Naive thymus-derived CD8-positive, alpha-beta T cell (primary cell): ENCODE measurements around the gene LRMDA. TPM values are rescaled to one million over a fixed set of nuclear protein-coding genes. Genes with fewer than 3 reads are reported as not detected.
"Not testable (repeated sequence)": the region's sequence is repeated elsewhere in the genome, so short reads cannot be mapped to it uniquely, and the experiment has no call there.

Experiments used
- ATAC-seq, 2 donors: fragments of 150-1000 bp; cut with Tn5 transposase in 1 of 2; sonication (Bioruptor Pico), chemical (Tn5 transposase) in 1 of 2; 1 replicate in 1 of 2; 2 replicates in 1 of 2; pipeline ENCODE4 v1.10.0; 2021; ENCODE audit warnings: mild to moderate bottlenecking in 2 of 2, moderate library complexity in 2 of 2
- POLR2A ChIA-PET: fragments of 350-600 bp; sonication (Branson Sonifier 250); formaldehyde crosslinking; loops from one replicate; lab custom pipeline; 2021; ENCODE audit warnings: antibody characterized with exemption; lab: Charles Lee
- DNase-seq, 10 donors: peaks; one replicate each; pipeline versions ENCODE4 v3.0.0 to v3.0.0-alpha.2; 2020 to 2022
- H3K27ac Mint-ChIP-seq, 10 donors: one replicate each; pipeline ENCODE4 v1.8.0; 2020 to 2022; ENCODE audit warnings: mild to moderate bottlenecking in 10 of 10, mixed read lengths in 10 of 10, moderate library complexity in 4 of 10, inconsistent platforms in 1 of 10
- H3K27me3 Mint-ChIP-seq, 5 donors: one replicate each; pipeline ENCODE4 v1.8.0; 2021 to 2022; ENCODE audit warnings: mixed read lengths in 5 of 5
- H3K36me3 Mint-ChIP-seq, 3 donors: one replicate each; pipeline ENCODE4 v1.8.0; 2020 to 2022; ENCODE audit warnings: mixed read lengths in 3 of 3, mild to moderate bottlenecking in 2 of 3, inconsistent platforms in 1 of 3
- H3K4me1 Mint-ChIP-seq, 4 donors: one replicate each; pipeline ENCODE4 v1.8.0; 2021 to 2022; ENCODE audit warnings: mixed read lengths in 4 of 4
- H3K4me3 Mint-ChIP-seq, 10 donors: one replicate each; pipeline ENCODE4 v1.8.0; 2020 to 2022; ENCODE audit warnings: mild to moderate bottlenecking in 10 of 10, mixed read lengths in 10 of 10, moderate library complexity in 6 of 10, inconsistent platforms in 1 of 10
- H3K9me3 Mint-ChIP-seq, 9 donors: one replicate each; pipeline ENCODE4 v1.8.0; 2020 to 2022; ENCODE audit warnings: mixed read lengths in 9 of 9, mild to moderate bottlenecking in 3 of 9, inconsistent platforms in 1 of 9, moderate library complexity in 1 of 9
- polyA plus RNA-seq, 3 donors: library from polyadenylated mRNA; unstranded; fragments of 300-500 nt; fragmentation: Illumina TruSeq; gene quantifications; one replicate each; pipeline ENCODE4 v1.2.3, GENCODE V29; 2021
- total RNA-seq, 8 experiments: library from RNA in 2 of 8; stranded (reverse) in 2 of 8; gene quantifications; one replicate each; pipeline ENCODE4 v1.2.3 and lab custom pipeline; 2021 to 2026

Gene LRMDA
- total and polyA plus RNA-seq, 5 experiments from 2014 or later, result not detected

DNA sequence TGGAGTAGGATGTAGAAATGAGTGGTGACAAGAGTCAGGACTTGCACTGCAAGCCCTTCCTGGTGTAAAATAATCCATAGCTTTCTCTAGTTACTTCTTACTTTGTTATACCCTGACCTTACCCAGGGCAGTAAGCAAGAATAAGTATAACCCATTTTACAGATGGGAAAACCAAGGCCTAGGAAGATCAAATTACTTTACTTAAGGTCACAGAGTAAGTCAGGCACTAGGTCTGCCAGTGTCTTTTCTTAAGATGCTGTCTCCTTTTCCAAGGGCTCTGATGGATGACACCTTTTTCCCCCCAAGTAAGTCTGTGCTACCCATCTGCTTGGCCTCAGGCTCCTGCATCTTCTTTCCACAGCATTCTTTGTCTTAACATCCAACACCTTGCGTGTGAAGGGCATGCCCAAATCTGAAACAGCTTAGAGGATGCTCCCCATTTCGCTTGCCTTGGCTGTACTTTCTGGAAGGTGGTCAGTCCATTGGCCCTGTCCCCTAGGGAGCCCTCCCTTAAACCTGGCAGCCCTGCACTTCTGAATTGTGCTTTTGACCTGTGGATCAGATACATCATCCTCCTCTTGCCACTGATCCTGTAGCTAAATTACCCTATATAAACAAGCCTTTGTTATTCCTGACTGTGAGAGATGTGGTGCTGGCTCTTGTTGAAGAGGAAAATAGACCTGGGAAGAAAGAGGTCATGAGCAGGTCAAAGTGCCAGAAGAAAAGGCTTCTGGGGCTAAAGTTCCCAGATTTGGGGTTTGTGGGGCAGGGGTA lies 168.6 kb downstream of the LRMDA start:
- peaks cover 0 to 34% (median 4%) of the 10 kb centered on the region in 5 donors for H3K27me3 Mint-ChIP-seq
- no peak overlapping the region for H3K27ac Mint-ChIP-seq
- H3K4me3 Mint-ChIP-seq, result no peak overlapping the region
- H3K4me1 Mint-ChIP-seq, result no peaks in the 10 kb centered on the region
- no peaks in the 10 kb centered on the region for H3K9me3 Mint-ChIP-seq
- ATAC-seq (no peak), DNase-seq (no peak)
- H3K36me3 Mint-ChIP-seq, result no peaks in the 10 kb centered on the region
- POLR2A ChIA-PET, result no interaction called here

DNA sequence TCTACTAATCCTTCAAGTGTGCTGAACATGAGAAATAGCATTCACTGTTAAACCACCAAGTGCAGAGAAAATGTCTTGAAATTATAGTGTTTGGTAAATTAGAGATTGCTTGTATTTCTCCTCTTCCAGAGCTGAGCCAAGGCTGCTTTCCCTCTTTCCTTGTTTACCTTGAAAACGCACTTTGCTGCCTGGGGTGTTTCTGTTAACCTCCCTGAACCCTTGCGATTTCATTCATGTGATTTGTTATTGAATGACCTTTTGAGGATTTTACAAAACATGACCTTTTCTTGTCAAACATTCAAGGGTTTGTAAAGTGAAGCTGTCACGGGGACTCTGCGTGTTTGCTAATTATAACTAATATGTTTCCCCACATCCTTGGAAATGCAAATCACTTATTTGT lies 169.4 kb downstream of the LRMDA start:
- no peaks in the 10 kb centered on the region for H3K4me1 Mint-ChIP-seq
- no peak for ATAC-seq
- POLR2A ChIA-PET, result no interaction called here
- peaks cover 0 to 34% (median 4%) of the 10 kb centered on the region in 5 donors for H3K27me3 Mint-ChIP-seq
- H3K9me3 Mint-ChIP-seq, result no peaks in the 10 kb centered on the region
- no peak overlapping the region for H3K27ac Mint-ChIP-seq
- no peaks in the 10 kb centered on the region for H3K36me3 Mint-ChIP-seq
- no peak overlapping the region for H3K4me3 Mint-ChIP-seq
- DNase-seq, result no peak

DNA sequence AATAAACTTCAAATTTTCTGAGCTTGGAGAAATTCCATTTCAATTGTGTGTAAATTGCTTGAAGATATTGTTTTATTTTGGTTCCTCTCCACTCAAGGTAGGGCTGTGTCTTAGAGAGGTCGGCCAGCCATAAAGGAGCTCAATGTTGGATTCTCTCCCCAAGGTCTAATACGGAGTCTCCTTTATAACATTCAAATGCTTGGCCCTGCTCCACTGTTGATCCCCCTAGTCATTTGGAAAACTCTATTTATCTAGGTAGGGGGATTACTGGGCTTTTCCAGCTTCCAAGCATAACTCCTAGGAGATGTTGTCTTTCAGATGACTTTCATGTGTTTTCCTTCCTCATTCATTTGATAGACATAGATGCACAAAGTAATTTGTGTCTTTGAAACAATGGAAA lies 170.9 kb downstream of the LRMDA start:
- no peak overlapping the region for H3K27ac Mint-ChIP-seq
- no peaks in the 10 kb centered on the region for H3K36me3 Mint-ChIP-seq
- no peak overlapping the region for H3K4me3 Mint-ChIP-seq
- no peak for DNase-seq
- H3K4me1 Mint-ChIP-seq, result no peaks in the 10 kb centered on the region
- POLR2A ChIA-PET, result no interaction called here
- no peak for ATAC-seq
- no peaks in the 10 kb centered on the region for H3K9me3 Mint-ChIP-seq
- H3K27me3 Mint-ChIP-seq, result peaks cover 0 to 34% (median 4%) of the 10 kb centered on the region in 5 donors

DNA sequence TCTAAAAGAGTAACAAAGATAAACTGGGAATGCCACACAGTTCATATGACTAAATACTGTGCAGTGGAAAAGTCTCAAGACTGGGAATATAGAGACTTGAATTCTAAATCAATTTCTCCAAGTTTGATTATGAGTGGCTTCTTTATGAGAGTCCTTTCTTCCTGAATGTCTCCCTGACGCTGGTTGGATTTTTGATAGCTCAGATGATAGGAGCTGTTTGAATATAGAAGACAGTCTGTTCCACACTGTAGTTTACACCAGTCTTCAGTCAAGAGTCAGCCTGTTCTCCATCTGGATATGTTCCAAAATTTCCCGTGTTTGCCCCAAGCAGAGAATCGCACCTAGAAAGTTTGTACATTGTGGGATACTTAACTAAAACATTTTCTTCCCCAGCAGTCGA lies 173.7 kb downstream of the LRMDA start:
- ATAC-seq (no peak), DNase-seq (no peak)
- Mint-ChIP-seq H3K27me3 (peaks cover 0 to 22% (median 3%) of the 10 kb centered on the region in 5 donors), H3K27ac (no peak overlapping the region), H3K4me1 (no peaks in the 10 kb centered on the region), H3K9me3 (no peaks in the 10 kb centered on the region), H3K4me3 (no peak overlapping the region), H3K36me3 (no peaks in the 10 kb centered on the region)
- POLR2A ChIA-PET, result no interaction called here

DNA sequence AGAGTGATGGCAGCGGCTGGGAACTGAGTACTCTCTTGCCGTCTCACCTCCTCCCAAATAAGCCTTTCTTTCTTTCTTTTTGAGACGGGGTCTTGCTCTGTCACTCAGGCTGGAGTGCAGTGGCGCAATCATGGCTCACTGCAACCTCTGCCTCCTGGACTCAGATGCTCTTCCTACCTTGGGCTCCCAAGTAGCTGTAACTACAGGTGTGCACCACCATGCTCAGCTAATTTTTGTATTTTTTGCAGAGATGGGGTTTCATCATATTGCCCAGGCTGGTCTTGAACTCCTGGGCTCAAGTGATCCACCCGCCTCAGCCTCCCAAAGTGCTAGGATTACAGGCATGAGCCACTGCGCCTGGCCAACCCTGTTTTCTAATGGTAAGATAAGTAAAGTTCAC lies 174.4 kb downstream of the LRMDA start:
- H3K9me3 Mint-ChIP-seq, H3K27ac Mint-ChIP-seq, DNase-seq, H3K36me3 Mint-ChIP-seq, H3K4me1 Mint-ChIP-seq, POLR2A ChIA-PET, H3K4me3 Mint-ChIP-seq, ATAC-seq: not testable (repeated sequence)
- peaks cover 3 to 22% (median 4%) of the 10 kb centered on the region in 5 donors for H3K27me3 Mint-ChIP-seq

DNA sequence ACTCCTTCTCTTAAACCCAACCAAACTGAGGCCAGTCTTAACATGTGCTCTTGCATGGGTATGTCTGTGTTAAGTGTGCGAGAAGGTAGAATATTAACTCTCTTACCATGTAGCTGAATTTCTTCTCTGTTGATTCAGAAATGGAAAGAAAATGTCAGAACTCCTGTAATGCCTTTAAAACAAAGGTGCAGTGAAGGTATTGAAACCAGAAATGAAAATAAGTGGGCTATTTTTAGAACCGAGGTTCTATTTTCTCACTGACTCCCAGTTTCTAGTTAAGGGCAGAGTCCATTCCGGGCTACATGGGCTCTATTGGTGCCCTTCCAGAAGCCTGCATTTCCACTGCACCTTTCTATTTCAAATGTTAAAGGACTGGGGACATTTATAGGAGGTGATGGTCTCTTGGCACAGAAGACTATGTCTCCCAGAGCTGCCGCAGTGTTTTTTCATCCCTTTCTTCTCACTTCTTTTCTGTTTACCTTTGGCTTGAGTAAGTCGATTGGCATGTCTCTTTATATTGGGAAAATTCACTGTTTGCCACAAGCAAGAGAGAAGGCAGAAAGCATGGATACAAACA lies 174.9 kb downstream of the LRMDA start:
- POLR2A ChIA-PET, result no interaction called here
- no peak overlapping the region for H3K4me3 Mint-ChIP-seq
- ATAC-seq (no peak), DNase-seq (no peak)
- H3K27ac Mint-ChIP-seq, result no peak overlapping the region
- no peaks in the 10 kb centered on the region for H3K36me3 Mint-ChIP-seq
- no peaks in the 10 kb centered on the region for H3K9me3 Mint-ChIP-seq
- H3K27me3 Mint-ChIP-seq, result peaks cover 3 to 19% (median 5%) of the 10 kb centered on the region in 5 donors
- no peaks in the 10 kb centered on the region for H3K4me1 Mint-ChIP-seq

DNA sequence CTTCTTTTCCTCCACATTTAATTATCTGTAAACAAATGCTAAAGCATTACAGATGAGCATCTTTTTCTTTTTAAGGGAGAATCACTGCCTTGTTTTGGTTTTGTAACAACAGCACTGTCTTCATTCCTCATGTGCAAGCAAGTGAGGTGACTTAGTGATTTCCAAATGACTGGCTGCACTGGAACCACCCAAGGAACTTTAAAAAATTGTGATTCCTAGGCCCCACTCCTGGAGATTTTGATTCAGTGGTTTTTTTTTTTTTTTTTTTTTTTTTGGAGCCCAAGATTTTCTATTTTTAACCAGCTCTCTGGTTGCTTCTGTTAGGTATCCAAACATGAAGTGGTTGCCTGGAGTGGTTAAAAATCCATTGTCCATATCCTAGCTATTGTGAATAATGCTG lies 176.2 kb downstream of the LRMDA start:
- no peaks in the 10 kb centered on the region for H3K9me3 Mint-ChIP-seq
- no peaks in the 10 kb centered on the region for H3K4me1 Mint-ChIP-seq
- POLR2A ChIA-PET, result no interaction called here
- peaks cover 0 to 13% (median 3%) of the 10 kb centered on the region in 5 donors for H3K27me3 Mint-ChIP-seq
- no peak overlapping the region for H3K4me3 Mint-ChIP-seq
- DNase-seq, result no peak
- H3K36me3 Mint-ChIP-seq, result no peaks in the 10 kb centered on the region
- no peak for ATAC-seq
- no peak overlapping the region for H3K27ac Mint-ChIP-seq

DNA sequence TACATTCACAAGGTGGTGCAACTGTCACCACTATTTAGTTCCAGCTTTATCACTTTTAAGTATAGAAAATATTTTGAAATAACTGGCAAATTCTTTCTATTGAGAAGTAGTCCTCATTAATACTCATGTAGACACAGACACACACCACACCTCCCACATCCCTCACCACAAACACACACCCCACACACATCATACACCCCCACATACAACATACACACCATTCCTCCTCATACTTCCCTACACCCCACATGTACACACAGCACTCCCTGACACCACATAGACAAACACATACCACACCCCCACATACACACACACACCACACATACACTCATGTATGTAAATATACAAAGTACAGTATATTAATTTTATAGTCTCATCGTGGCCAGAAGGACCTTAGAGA lies 178.8 kb downstream of the LRMDA start:
- DNase-seq (no peak), ATAC-seq (no peak)
- Mint-ChIP-seq H3K4me1 (peaks cover 0 to 5% (median 0%) of the 10 kb centered on the region in 4 donors), H3K9me3 (no peaks in the 10 kb centered on the region), H3K4me3 (no peak overlapping the region), H3K36me3 (no peaks in the 10 kb centered on the region), H3K27ac (no peak overlapping the region), H3K27me3 (peaks cover 0 to 19% (median 8%) of the 10 kb centered on the region in 5 donors)
- POLR2A ChIA-PET, result no interaction called here

DNA sequence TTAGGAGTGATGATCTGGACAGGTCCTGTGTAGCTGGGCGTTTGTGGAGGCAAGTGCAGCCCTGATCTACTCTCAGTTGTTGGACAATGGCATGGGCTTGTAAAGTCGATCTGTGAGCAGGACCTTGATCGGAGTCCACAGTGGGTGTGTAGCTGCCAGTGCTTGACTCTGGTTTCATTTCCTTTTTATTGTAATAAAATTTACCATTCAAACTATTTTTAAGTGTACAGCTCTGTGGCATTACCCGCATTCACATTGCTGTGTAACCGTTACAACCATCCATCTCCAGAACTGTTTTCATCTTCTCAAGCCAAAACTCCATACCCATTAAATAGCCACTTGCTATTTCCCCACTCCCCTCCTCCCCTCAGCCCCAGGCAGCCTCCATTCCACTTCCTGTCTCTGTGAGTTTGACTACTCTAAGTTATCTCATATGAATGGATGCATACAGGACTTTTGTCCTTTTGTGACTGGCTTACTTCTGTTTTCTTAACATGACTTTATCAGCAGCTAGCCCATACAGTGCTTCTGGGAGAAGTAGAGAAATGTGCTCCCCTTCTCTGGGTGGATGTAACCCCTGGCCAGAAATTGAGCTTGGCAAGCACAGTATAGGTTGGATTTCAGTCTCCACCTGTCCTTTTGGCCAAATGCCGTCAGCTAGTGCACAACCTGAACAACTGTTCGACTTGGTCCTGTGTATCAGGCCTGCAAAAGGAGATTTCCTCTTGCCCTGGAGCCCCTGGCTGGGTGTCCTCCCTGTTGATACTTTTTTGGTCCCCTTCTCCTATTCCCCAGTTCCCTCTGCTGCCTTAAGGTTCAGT lies 180.0 kb downstream of the LRMDA start:
- H3K27ac Mint-ChIP-seq, result no peak overlapping the region
- no peak for DNase-seq
- no peaks in the 10 kb centered on the region for H3K9me3 Mint-ChIP-seq
- POLR2A ChIA-PET, result no interaction called here
- H3K27me3 Mint-ChIP-seq, result peaks cover 0 to 22% (median 11%) of the 10 kb centered on the region in 5 donors
- ATAC-seq, result no peak
- H3K36me3 Mint-ChIP-seq, result no peaks in the 10 kb centered on the region
- H3K4me1 Mint-ChIP-seq, result peaks cover 0 to 5% (median 0%) of the 10 kb centered on the region in 4 donors
- H3K4me3 Mint-ChIP-seq, result no peak overlapping the region

DNA sequence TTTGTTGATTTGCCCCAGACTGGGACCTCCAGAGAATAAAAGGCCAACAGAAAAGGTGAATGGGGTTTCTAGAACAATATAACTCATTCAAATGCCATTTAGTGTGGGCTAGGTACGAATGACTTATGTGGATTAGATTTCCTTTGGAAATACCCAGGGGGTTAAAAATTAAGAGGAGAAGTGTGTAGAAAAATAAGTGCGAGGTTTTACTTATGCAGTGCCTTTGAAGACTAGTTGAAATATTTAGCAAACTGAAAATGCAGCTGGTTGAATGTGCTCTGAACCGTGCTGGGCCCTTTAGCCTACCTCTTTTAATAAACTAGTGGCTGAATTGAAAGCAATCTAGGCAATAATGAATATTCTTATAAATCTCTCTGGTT lies 180.6 kb downstream of the LRMDA start:
- Mint-ChIP-seq H3K27me3 (peaks cover 0 to 22% (median 13%) of the 10 kb centered on the region in 5 donors), H3K27ac (no peak overlapping the region), H3K9me3 (no peaks in the 10 kb centered on the region), H3K4me1 (peaks cover 0 to 5% (median 0%) of the 10 kb centered on the region in 4 donors), H3K4me3 (no peak overlapping the region), H3K36me3 (no peaks in the 10 kb centered on the region)
- POLR2A ChIA-PET, result no interaction called here
- no peak for ATAC-seq
- DNase-seq, result no peak

DNA sequence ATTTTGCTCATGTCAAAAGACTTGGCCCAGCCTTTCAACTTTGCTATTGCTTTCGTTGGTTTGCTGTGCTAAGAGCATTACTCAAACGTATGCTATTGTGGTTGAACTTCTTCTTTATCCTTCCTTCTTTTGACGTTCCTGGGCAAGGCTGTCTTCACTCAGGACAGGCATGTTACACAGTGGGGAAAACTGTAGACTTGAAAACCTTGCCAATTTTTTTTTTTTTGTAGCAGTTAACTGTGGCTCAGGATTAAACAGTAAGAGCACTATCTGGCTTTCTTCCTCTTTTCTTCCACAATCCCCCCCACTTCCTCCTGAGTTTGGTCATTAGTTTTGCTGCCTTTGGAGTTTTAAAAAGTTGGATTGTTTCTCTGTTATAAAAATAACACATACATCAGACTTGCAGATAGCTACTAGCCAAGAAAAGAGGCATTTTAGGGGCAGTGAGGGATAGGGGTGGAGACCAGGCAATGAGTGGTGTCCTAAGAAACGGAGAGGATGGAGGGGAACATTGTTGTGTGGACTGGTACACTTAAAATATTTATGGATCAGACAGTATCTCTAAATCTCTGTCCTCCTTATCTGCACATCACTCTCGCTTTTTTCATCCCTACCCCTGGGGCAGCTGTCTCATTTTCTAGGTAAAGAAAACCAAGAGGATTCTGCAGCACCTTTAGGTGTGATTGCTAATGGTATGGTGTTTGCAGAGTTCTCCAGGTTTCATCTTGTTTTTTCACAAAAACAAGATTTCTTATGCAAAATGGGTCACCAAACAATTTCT lies 181.7 kb downstream of the LRMDA start:
- no peaks in the 10 kb centered on the region for H3K36me3 Mint-ChIP-seq
- POLR2A ChIA-PET, result no interaction called here
- DNase-seq (no peak), ATAC-seq (no peak)
- no peak overlapping the region for H3K4me3 Mint-ChIP-seq
- no peak overlapping the region for H3K27ac Mint-ChIP-seq
- peaks cover 0 to 5% (median 0%) of the 10 kb centered on the region in 4 donors for H3K4me1 Mint-ChIP-seq
- no peaks in the 10 kb centered on the region for H3K9me3 Mint-ChIP-seq
- H3K27me3 Mint-ChIP-seq, result peaks cover 0 to 27% (median 13%) of the 10 kb centered on the region in 5 donors

DNA sequence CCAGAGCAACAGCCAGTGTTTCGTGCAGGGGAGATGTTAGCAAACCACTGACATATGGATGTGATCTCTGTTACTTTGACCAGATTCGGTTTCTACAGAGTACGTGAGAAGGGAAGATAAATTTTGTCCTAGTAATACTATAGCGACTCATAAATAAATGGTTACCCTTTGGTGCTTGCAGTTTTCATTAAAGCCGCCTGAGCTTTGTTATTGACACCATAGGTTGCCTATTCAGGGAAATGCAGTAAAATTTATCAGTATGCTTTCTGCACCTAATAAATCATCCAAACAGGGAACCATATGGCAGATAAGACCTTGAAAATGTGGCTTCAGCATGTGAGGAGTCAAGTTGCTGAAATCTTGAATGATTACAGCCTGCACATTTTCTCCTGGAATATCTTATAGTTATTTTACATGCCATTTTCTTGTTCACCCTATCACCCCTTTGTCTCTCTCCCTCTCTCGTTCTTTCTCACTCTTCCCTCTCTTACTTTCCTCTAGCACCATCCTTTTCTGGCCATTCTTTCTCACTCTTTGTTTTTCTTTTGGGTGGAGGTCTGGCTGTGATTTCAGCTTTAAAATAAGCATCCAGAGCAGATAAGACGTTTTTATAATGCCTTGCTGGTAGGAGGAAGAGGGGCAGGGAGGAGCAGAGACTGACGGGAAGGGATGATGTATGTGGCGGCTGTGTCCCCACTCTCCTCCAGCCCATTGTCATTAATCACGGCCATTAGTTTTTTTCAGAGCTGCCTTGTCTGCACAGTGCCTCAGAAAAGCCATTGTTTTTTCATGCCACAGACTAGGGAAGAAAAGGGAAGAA lies 182.5 kb downstream of the LRMDA start:
- DNase-seq (no peak), ATAC-seq (no peak)
- Mint-ChIP-seq H3K27ac (no peak overlapping the region), H3K4me1 (peaks cover 0 to 5% (median 0%) of the 10 kb centered on the region in 4 donors), H3K27me3 (peaks cover 0 to 25% (median 13%) of the 10 kb centered on the region in 5 donors), H3K36me3 (no peaks in the 10 kb centered on the region), H3K9me3 (no peaks in the 10 kb centered on the region), H3K4me3 (no peak overlapping the region)
- POLR2A ChIA-PET, result no interaction called here
